WERI-Rb-1 (cell line): ENCODE data around the gene TMEM185B.

Source experiments
- DNase-seq: peaks from one replicate; pipeline ENCODE4 v3.0.0-alpha.2; 2020
- H3K27ac ChIP-seq: fragments of 250-450 bp; sonication (Bioruptor Pico); 2 replicates; pipeline ENCODE4 v1.5.1; 2020; ENCODE audit warnings: mild to moderate bottlenecking, moderate library complexity
- H3K27me3 ChIP-seq: fragments of 250-450 bp; sonication (Bioruptor Pico); 2 replicates; pipeline ENCODE4 v1.5.1; 2021; ENCODE audit warnings: mild to moderate bottlenecking, low read depth, moderate library complexity; ENCODE audit not compliant: insufficient read depth, severe bottlenecking
- H3K36me3 ChIP-seq: fragments of 250-450 bp; sonication (Bioruptor Pico); 2 replicates; pipeline ENCODE4 v1.5.1; 2020; ENCODE audit warnings: mild to moderate bottlenecking, moderate library complexity
- H3K4me3 ChIP-seq: 2 replicates; pipeline ENCODE4 v1.5.1; 2011; ENCODE audit warnings: low read depth, mild to moderate bottlenecking, control low read depth, low read length
- H3K9me3 ChIP-seq: fragments of 250-450 bp; sonication (Bioruptor Pico); 2 replicates; pipeline ENCODE4 v1.5.1; 2021; ENCODE audit warnings: mild to moderate bottlenecking, moderate library complexity; ENCODE audit not compliant: severe bottlenecking
- CTCF ChIP-seq: IDR thresholded peaks from 2 replicates; pipeline ENCODE4 v1.5.1; 2011; ENCODE audit warnings: low read depth, mild to moderate bottlenecking, control low read depth, inconsistent platforms, low read length

TMEM185B gene

GRCh38 chr2:120253021-120253882, 30.1 kb upstream of the TMEM185B start:
- peak; percentile 46 for TF ChIP-seq CTCF
- no peaks in the 10 kb centered on the region for H3K27me3 ChIP-seq

DNA sequence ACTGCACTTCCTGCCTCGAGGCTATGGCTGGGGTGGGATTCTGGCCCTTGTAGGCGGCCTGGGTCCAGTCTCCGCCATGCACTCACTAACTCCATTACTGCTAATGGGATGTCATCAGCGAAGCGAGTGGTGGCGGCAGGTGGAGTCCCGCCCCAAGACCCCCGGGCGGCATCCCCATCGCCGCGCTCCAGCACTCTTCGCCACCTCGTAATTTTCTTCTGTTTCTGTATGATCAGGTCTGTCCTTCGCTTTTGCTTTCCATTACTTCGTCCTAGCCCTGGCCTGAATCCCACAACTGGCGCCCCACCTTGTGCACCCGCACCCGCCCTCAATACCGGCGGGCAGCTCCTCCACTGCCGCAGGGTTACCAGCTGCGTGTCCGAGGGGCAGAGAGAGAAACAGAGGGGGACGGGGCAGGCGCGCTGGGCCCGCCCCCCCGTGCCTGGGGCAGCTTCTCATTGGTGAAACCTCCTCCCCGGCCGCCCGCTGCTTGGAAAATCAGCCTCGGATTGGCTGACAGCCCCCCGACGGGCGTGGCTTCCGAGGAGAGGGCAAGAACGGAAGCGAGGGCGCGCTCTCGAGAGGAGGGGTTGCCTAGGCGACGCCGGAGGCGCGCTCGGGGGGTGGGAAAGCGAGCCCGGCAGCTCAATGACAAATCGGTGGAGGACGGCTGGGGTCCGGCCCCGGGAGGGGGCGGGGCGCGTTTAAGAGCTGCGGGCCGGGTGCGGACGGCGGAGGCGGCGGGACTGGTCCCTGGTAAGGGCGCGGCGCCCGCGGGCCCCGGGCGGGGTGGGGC, 29.2 kb upstream of the TMEM185B start, which contains the start of gene RALB:
Gene RALB (plus strand): TSS at position 628 of the 796 bp plus-strand sequence. CDS start 25,813 bp downstream, outside the sequence.
- DNase-seq = peak; percentile 100
- no peaks in the 10 kb centered on the region for H3K36me3 ChIP-seq
- no peaks in the 10 kb centered on the region for H3K27me3 ChIP-seq
- H3K9me3 ChIP-seq = no peaks in the 10 kb centered on the region
- no peak for TF ChIP-seq CTCF
- H3K27ac ChIP-seq = peak within 1 kb of the TSS; percentile 52
- peak within 1 kb of the TSS; percentile 97 for H3K4me3 ChIP-seq

More at GRCh38 chr2:120253021-120253882, 30.1 kb upstream of the TMEM185B start:
- Histone ChIP-seq H3K4me3 (peak overlapping the region; percentile 97), H3K9me3 (no peaks in the 10 kb centered on the region), H3K36me3 (no peaks in the 10 kb centered on the region), H3K27ac (peak overlapping the region; percentile 52)
- peak; percentile 78 for DNase-seq

DNA sequence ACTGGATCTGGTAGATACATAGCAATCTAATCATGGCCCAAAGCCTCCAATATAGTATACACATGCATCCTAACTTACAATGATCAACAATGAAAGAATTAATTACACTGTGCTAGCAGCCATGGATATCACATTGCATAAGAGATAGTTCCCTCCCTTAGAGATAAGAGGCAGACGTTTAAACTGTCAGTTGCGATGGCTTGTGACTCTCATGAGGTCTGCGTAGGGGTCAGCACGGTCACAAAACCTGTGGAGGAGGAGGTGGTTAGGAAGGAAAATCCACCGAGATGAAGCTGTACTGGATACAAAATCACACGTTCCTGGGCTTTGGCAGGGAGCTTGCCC, 28.7 kb upstream of the TMEM185B start:
- no peak for DNase-seq
- TF ChIP-seq CTCF = no peak
- no peaks in the 10 kb centered on the region for H3K9me3 ChIP-seq
- no peaks in the 10 kb centered on the region for H3K27me3 ChIP-seq
- H3K36me3 ChIP-seq = no peaks in the 10 kb centered on the region
- peak overlapping the region; percentile 97 for H3K4me3 ChIP-seq
- no peak overlapping the region for H3K27ac ChIP-seq

GRCh38 chr2:120251078-120251477, 27.9 kb upstream of the TMEM185B start:
- no peak for TF ChIP-seq CTCF
- H3K27me3 ChIP-seq = no peaks in the 10 kb centered on the region
- H3K36me3 ChIP-seq = no peaks in the 10 kb centered on the region
- H3K27ac ChIP-seq = no peak overlapping the region
- H3K9me3 ChIP-seq = no peaks in the 10 kb centered on the region
- no peak for DNase-seq
- no peak overlapping the region for H3K4me3 ChIP-seq

DNA sequence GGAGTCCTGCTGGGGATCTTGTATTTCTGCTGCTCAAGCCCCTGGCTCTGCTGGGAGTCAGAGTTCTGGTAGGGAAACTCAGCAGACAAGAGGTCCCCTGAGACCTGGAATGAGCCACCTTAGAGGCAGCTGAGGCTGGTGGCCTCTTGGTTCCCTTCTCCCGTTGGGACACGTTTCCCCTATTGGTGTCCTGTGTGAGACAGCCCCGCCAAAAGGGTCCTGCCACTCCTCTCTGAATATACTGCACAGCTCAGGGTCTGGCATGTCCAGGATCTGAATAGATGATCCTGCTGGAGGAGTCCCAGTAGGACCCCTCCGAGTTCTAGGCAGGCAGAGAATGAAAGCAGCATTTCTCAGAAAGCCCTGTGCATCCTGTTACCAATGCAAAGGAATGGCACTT, 27.4 kb upstream of the TMEM185B start:
- no peaks in the 10 kb centered on the region for H3K27me3 ChIP-seq
- H3K4me3 ChIP-seq = no peak overlapping the region
- no peak for TF ChIP-seq CTCF
- H3K9me3 ChIP-seq = no peaks in the 10 kb centered on the region
- no peak for DNase-seq
- H3K27ac ChIP-seq = no peak overlapping the region
- no peaks in the 10 kb centered on the region for H3K36me3 ChIP-seq
